Measurements from ENCODE around the gene MRPL28.

DNA sequence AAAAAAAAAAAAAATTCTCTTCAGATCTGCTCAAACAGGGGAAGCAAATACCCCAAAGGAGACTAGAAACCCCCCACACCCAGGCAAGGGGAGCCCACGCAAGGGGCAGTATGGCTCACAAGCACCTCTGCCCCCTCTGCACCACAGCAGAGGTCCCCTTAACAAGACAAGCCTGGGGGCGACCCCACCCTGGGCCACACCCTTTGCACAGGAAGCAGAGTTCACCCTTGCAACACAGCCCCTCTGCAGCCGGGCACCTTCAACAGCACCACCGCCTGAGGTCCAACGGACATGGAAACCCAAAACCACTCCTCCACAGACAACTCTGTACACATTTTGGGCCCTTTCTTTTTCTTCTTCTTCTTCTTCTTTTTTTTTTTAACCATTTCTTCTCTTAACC is 30.7 kb downstream of the MRPL28 start:
- TF ChIP-seq FOXA1 (IDR thresholded peaks at IDR 0.05) (no peak), CTBP1 (IDR thresholded peaks at IDR 0.05; ENCODE audit: borderline replicate concordance) (no peak), L3MBTL2 (conservative IDR thresholded peaks at IDR 0.05) (no peak), ZNF384 (IDR thresholded peaks at IDR 0.05) (no peak), BHLHE40 (IDR thresholded peaks at IDR 0.05; ENCODE audit: borderline replicate concordance) (no peak), ELF4 (IDR thresholded peaks at IDR 0.05) (no peak), FOXM1 (IDR thresholded peaks at IDR 0.05; ENCODE audit: borderline replicate concordance) (no peak)
